Measurements from ENCODE around the gene KDM3B. TPM values are rescaled to one million over a fixed set of nuclear protein-coding genes. Genes with fewer than 3 reads are reported as not detected.

Gene KDM3B
- total RNA-seq, 4 donors from 2014 or later: 49.1 to 112 (median 65.1) TPM

- no peak overlapping the region for H3K27ac ChIP-seq
- no peaks in the 10 kb centered on the region for H3K9me3 ChIP-seq
- TF ChIP-seq POLR2AphosphoS5 (IDR thresholded peaks at IDR 0.05): no peak
- TF ChIP-seq CTCF (IDR thresholded peaks at IDR 0.05): no peak
- no peak for TF ChIP-seq POLR2A (IDR thresholded peaks at IDR 0.05)
- TF ChIP-seq EP300 (IDR thresholded peaks at IDR 0.05): no peak
- peaks cover 22% of the 10 kb centered on the region for H3K4me1 ChIP-seq
- no peak overlapping the region for H3K4me3 ChIP-seq
- no peak for DNase-seq (ENCODE audit: low spot score in 2 of 2)
- no peaks in the 10 kb centered on the region for H3K27me3 ChIP-seq
- H3K36me3 ChIP-seq: peaks cover 24% of the 10 kb centered on the region
Observed at GRCh38 chr5:138351517-138351916, 968 bp upstream of the KDM3B start.

- peak overlapping the region; percentile 96 for H3K27ac ChIP-seq
- under 1% methylated on average over 34 of the region's 88 CpGs for WGBS
- H3K27me3 ChIP-seq: no peaks in the 10 kb centered on the region
- H3K4me3 ChIP-seq: peak overlapping the region; percentile 92
- H3K4me1 ChIP-seq: peaks cover 22% of the 10 kb centered on the region
- DNase-seq (ENCODE audit: low spot score in 2 of 2): peak in 1 of 2 donors; percentile 78
- H3K9me3 ChIP-seq: no peaks in the 10 kb centered on the region
- peaks cover 10% of the 10 kb centered on the region for H3K36me3 ChIP-seq
- peak in 1 of 2 donors; percentile 29 for TF ChIP-seq POLR2A (IDR thresholded peaks at IDR 0.05)
- TF ChIP-seq POLR2AphosphoS5 (IDR thresholded peaks at IDR 0.05): no peak
- TF ChIP-seq EP300 (IDR thresholded peaks at IDR 0.05): no peak
- peak; percentile 22 to 78 for TF ChIP-seq CTCF (IDR thresholded peaks at IDR 0.05)
Observed at GRCh38 chr5:138352722-138353559, 456 bp downstream of the KDM3B start.

- H3K27me3 ChIP-seq: no peaks in the 10 kb centered on the region
- no peak for DNase-seq (ENCODE audit: low spot score in 2 of 2)
- H3K36me3 ChIP-seq: peaks cover 3% of the 10 kb centered on the region
- H3K4me3 ChIP-seq: peak overlapping the region; percentile 92
- under 1% methylated on average over 11 of the region's 11 CpGs for WGBS
- H3K4me1 ChIP-seq: peaks cover 22% of the 10 kb centered on the region
- H3K27ac ChIP-seq: peak overlapping the region; percentile 96
- TF ChIP-seq POLR2A (IDR thresholded peaks at IDR 0.05) (no peak), EP300 (IDR thresholded peaks at IDR 0.05) (no peak), CTCF (IDR thresholded peaks at IDR 0.05) (no peak), POLR2AphosphoS5 (IDR thresholded peaks at IDR 0.05) (no peak)
- no peaks in the 10 kb centered on the region for H3K9me3 ChIP-seq
Observed at GRCh38 chr5:138353560-138354080, 1.1 kb downstream of the KDM3B start.

- Histone ChIP-seq H3K36me3 (no peaks in the 10 kb centered on the region), H3K27ac (peak overlapping the region; percentile 3), H3K27me3 (no peaks in the 10 kb centered on the region), H3K9me3 (no peaks in the 10 kb centered on the region), H3K4me1 (peaks cover 22% of the 10 kb centered on the region), H3K4me3 (peak overlapping the region; percentile 92)
- no peak for DNase-seq (ENCODE audit: low spot score in 2 of 2)
- no peak for TF ChIP-seq EP300 (IDR thresholded peaks at IDR 0.05)
- TF ChIP-seq POLR2AphosphoS5 (IDR thresholded peaks at IDR 0.05): no peak
- no peak for TF ChIP-seq POLR2A (IDR thresholded peaks at IDR 0.05)
- no peak for TF ChIP-seq CTCF (IDR thresholded peaks at IDR 0.05)
- 13% methylated on average over 5 of the region's 5 CpGs for WGBS
Observed at GRCh38 chr5:138354387-138354786, 1.9 kb downstream of the KDM3B start.

- Histone ChIP-seq H3K36me3 (no peaks in the 10 kb centered on the region), H3K4me3 (peak overlapping the region; percentile 92), H3K27me3 (no peaks in the 10 kb centered on the region), H3K4me1 (peaks cover 26% of the 10 kb centered on the region), H3K9me3 (no peaks in the 10 kb centered on the region), H3K27ac (peak overlapping the region; percentile 3)
- 11% methylated on average over 6 of the region's 6 CpGs for WGBS
- DNase-seq (ENCODE audit: low spot score in 2 of 2): no peak
- TF ChIP-seq POLR2AphosphoS5 (IDR thresholded peaks at IDR 0.05): no peak
- TF ChIP-seq CTCF (IDR thresholded peaks at IDR 0.05): no peak
- no peak for TF ChIP-seq EP300 (IDR thresholded peaks at IDR 0.05)
- no peak for TF ChIP-seq POLR2A (IDR thresholded peaks at IDR 0.05)
Observed at GRCh38 chr5:138354926-138355378, 2.5 kb downstream of the KDM3B start.

Measured in suprapubic skin (tissue), 4 donors.